Dermis blood vessel endothelial cell (primary cell): ENCODE measurements around the gene SELENOO. TPM values are rescaled to one million over a fixed set of nuclear protein-coding genes. Genes with fewer than 3 reads are reported as not detected.
"Not testable (repeated sequence)": the region's sequence is repeated elsewhere in the genome, so short reads cannot be mapped to it uniquely, and the experiment has no call there.

Source experiments
- DNase-seq: peaks from one replicate; pipeline ENCODE4 v3.0.0; 2010
- total RNA-seq: library from RNA; depleted of rRNA; stranded (reverse); fragments of >200 nt; gene quantifications from 2 replicates; pipeline ENCODE4 v1.2.3, GENCODE V29; 2014

Gene SELENOO, protein sequence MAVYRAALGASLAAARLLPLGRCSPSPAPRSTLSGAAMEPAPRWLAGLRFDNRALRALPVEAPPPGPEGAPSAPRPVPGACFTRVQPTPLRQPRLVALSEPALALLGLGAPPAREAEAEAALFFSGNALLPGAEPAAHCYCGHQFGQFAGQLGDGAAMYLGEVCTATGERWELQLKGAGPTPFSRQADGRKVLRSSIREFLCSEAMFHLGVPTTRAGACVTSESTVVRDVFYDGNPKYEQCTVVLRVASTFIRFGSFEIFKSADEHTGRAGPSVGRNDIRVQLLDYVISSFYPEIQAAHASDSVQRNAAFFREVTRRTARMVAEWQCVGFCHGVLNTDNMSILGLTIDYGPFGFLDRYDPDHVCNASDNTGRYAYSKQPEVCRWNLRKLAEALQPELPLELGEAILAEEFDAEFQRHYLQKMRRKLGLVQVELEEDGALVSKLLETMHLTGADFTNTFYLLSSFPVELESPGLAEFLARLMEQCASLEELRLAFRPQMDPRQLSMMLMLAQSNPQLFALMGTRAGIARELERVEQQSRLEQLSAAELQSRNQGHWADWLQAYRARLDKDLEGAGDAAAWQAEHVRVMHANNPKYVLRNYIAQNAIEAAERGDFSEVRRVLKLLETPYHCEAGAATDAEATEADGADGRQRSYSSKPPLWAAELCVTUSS
- total RNA-seq: 32.8 and 47.0 TPM in 2 replicates

DNA sequence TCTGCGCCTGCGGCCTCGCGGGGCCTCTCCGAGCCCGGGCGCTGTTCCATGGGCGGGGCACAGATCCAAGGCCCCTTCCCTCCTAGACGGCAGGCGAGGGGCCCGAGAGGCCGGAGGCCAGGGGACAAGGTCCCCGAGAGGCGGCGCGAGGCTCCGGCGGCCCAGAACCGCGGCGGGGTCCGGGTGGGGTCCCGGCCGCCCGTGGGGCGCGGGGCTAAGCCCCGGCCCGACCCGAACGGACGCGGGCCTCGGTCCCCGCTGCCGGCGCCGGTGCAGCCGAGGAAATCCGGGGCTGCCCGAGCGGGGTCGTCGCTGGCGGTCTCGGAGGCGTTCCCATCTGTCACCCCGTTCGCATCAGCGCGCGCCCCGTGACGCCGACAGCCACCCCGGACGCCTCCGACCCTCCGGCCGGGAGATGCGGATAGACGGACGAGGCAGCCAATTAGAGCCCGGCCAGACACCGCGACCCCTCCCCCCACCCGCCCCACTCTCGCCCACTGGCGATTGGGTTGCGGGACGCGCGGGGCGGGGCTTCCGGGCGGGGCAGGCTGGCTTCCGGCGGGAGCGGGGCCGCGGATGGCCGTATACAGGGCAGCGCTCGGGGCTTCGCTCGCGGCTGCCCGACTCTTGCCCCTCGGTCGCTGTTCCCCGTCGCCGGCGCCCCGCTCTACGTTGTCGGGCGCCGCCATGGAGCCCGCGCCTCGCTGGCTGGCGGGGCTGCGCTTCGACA is at the start of gene SELENOO:
Gene SELENOO, plus strand, starts transcription at position 551 of the 730 bp plus-strand sequence. Its CDS starts 26 bp downstream, at position 577.
- peak; percentile 91 for DNase-seq

- no peak for DNase-seq
Measured at GRCh38 chr22:50151571-50152537, 49.0 kb upstream of the SELENOO start.

- no peak for DNase-seq
Measured at GRCh38 chr22:50153056-50153755, 47.6 kb upstream of the SELENOO start.

DNA sequence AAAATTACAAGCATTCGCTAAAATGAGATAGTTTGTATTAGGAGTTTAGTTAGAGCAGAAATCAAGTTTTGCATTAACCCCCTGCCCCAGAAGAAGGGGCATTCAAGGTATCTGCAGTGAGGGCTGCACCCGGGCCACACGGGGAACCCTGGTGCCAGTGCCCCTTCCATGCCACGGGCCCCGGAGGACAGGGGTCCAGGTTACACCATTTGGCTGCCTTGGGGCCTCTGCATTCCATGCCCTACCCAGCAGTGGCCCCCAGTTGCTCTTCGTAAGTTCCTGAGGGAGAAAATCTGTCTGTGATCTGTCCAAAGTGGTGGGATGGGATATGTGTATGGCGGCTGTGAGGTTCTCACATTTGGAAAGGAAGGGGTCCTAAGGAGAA is 47.1 kb upstream of the SELENOO start:
- DNase-seq: no peak

DNA sequence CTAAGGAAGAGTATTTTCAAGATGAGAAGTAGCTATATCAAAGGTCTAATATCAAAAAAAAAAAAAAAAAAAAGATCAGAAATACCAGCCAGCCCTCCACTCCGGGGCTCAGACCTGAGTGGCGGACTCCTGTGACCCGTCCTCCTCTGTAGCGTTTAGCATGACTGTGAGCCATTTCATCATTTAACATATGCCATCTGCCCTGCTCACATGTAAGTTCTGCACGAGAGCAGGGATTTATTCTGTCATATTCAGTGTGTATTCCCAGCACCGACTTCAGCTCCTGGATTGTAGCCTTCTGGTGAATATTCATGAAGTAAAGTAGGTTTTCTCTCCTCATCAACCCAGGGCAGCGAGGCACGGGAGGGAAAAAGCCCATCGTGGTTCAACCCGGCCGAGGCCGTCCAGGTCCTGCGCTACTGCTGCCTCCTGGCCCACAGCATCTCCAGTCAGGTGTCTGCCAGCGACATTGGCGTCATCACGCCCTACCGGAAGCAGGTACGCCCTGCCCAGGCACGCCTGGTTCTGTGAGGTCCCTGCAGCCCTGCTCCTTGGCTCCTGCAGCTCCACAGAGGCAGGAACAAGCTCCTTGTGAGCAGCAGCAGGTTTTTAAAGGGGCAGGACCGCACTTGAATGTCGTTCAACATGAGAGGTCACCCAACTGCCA is 43.0 kb upstream of the SELENOO start:
- DNase-seq: no peak

DNA sequence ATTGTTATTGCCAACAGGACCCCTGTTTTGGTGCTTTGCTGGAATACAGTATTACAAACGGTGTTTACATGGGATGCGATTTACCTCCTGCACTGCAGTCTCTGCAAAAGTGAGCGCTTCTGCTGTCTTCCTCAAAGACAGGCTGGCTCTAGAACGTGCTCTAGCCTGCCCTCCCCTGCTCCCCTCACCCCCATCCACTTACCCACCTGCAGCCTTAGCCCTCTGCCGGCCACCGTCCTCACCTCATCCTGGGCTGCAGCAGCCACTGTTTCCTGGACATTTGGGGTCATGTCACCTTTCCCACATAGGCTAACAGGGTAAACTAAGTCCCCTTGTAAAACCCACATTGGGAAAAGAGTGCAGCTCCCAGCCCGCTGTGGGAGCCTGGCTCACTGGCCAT is 39.9 kb upstream of the SELENOO start:
- no peak for DNase-seq

DNA sequence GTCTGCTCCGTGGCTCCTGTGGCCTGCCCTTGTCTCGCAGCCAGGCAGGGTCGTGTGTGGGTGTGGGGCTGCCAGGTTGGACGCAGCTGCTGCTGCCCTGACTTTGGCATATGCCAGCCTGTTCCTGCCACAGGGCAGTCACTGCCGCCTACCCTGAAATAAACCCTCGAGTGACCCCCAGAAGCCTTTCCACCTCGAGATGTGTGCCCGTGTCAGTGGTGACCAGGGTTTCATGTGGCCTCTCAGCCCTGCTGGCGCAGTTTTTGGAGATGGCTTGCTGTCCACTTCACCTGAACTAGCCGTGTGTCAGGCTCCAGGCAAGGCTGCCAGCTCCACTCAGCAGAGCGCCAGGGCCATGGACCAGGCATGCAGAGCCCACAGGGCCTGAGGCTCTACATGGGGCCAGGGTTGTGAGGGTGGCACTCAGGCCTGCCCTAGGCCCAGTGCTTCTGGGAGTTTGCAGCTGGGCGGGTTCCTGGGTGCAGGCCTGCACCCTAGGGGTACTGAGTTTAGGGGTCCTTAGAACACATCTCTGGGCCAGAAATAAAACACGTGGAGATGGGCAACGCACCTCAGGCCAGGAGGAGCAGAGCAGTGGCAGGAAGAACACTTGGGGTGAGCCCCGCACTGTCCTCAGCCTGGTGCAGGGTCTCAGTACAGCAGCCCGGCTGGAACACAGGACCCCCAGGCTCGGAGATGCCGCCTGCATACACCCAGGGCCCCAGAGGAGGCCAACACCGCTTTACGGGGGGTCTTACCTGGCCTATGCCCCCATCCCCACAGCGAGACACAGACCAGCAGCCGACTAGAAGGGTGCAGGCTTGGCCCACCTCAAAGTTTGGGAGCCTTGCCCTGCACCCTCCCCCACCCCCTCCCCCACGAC is 39.1 kb upstream of the SELENOO start:
- DNase-seq: no peak

- no peak for DNase-seq
Measured at GRCh38 chr22:50162391-50162956, 38.3 kb upstream of the SELENOO start.

DNA sequence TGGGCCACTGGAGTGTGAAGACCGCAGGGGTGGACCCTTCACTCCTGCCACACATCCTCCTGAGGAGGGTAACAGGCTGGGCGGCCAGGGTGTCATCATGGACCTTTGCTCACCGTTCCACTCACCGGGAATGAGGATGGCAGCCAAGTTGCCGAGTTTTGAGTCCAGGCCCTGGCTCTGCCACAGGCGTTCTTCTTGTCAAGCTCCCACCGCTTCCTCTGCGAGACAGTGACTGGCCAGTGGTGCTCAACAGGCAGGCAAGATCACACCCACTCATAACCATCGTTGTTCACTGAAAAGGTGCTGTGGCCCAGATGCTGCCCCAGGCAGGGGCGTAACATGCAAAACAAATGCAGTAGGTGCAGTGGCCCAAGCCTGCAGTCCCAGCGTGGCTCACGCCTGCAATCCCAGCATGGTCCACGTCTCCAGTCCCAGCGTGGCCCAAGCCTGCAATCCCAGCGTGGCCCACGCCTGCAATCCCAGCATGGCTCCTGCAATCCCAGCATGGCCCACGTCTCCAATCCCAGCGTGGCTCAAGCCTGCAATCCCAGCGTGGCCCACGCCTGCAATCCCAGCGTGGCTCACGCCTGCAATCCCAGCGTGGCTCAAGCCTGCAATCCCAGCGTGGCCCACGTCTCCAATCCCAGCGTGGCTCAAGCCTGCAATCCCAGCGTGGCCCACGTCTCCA is 35.2 kb upstream of the SELENOO start:
- DNase-seq: no peak

- no peak for DNase-seq
Measured at GRCh38 chr22:50167689-50168489, 32.9 kb upstream of the SELENOO start.

DNA sequence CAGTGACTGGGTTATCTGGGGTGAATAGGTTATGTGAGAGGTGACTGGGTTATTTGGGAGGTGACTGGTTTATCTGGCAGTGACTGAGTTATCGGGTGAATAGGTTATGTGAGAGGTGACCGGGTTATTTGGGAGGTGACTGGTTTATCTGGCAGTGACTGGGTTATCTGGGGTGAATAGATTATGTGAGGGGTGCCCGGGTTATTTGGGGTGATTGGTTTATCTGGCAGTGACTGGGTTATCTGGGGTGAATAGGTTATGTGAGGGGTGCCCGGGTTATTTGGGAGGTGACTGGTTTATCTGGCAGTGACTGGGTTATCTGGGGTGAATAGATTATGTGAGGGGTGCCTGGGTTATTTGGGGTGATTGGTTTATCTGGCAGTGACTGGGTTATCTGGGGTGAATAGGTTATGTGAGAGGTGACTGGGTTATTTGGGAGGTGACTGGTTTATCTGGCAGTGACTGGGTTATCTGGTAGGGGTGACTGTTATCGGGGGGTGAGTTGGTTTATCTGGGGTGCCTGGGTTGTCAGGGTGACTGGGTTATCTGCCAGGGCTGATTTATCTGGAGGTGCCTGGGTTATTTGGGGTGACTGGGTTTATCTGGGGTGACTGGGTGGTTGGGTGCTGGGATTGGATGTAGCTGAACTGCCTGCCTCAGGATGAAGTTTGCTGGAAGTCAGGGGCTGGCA is 32.2 kb upstream of the SELENOO start:
- not testable (repeated sequence) for DNase-seq

DNA sequence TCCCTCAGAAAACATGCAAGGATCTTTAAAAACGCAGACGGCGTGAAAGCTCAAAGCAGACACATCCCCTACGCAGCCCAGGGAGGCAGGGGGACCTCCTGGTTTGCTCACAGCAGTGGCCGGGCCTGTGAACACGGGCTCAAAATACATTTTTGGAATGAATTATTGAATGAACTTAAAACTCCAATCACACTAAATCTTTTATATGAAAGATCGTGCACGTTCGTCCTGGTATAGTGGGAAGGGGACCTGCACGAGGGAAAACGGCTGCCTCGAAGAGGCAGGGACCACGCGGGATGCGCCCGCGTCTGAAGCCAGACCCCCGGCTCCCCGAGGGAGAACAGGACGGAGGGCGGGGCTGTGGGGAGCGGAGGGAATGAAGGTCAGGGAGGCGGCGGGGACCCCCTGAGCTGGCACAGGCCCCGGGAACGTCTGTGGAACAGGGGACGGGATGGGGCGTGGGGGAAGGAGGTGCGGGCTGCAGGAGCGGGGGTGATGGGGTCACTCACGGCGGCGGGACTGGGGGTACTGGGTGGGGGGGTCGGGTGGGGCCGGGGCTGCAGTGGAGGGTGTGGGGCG is 31.5 kb upstream of the SELENOO start:
- DNase-seq: no peak

DNA sequence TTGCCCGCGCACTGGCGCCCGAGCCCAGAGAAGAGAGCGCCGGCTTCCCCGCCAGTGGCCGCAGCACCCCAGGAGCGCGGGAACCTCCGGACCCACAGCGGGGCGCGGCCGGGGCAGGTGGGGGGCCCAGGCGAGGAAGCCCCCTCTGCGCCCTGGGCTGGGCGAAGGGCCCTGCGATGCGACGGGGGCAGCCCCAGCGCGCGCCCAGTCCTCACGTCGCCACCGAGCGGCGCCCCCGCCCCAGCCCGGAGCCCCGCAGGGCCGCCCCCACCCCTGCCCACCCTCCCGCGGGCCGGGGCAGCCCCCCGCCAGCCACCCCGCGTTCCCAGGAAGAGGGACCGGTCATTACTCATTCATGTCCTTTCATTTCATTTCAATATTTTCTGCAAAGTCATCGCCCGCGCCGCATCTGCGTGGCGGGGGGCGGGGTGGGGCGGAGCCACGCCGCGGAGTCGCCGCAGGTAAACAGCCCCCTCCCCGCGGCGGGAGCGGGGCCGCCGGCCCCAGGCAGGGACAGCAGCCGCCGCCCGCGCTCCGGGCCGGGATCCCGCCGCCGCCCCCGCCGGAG is 31.0 kb upstream of the SELENOO start:
- DNase-seq: no peak

GRCh38 chr22:50170453-50171318 is 30.1 kb upstream of the SELENOO start, which contains the start of gene PANX2:
TSS of gene PANX2 (plus strand) at chr22:50170731. CDS start at chr22:50170731, 0 bp downstream.
- peak; percentile 39 for DNase-seq

DNA sequence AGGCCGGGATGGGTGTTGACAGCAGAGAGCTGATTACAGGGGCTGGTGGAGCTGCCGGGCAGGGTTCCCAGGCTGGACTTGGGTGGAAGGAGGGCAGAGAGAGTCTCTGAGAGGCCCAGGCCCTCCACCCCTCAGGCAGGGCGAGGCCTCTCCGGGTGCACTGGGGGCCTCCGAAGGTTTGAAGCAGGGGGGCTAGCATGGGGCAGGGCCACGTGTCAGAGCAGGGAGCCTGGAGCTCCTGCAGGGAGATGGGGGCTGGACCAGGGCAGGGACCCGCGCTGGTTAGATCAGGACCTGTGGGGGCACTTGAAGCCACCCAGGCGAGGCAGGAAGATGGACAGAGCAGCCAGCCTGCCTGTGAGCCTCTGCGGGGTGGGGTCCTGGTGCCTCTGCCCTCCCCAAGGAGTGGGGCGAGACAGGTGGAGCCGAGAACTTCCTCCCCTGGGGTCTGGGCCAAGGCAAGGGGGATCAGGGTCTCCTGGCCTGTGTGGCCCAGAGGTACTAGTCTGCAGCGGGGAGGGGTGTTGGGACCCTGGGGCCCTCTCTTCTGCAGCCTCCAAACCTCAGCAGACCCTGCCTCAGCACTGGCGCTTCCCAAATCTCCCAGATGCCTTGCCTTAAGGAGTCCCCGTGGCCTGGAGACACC is 29.4 kb upstream of the SELENOO start:
- DNase-seq: no peak
